BLaER1 (cell line): ENCODE data around the gene LRRC18.

ENCODE experiments used
- H3K27ac ChIP-seq: shearing (Covaris generic); formaldehyde crosslinking; 2 replicates; pipeline ENCODE4 v1.8.1; 2022
- H3K27me3 ChIP-seq: shearing (Covaris generic); formaldehyde crosslinking; 2 replicates; pipeline ENCODE4 v1.8.1; 2022
- H3K36me3 ChIP-seq: shearing (Covaris generic); formaldehyde crosslinking; 2 replicates; pipeline ENCODE4 v1.8.1; 2022
- H3K4me1 ChIP-seq: shearing (Covaris generic); formaldehyde crosslinking; 2 replicates; pipeline ENCODE4 v1.8.1; 2022
- H3K4me2 ChIP-seq: shearing (Covaris generic); formaldehyde crosslinking; 2 replicates; pipeline ENCODE4 v1.8.1; 2022
- H3K4me3 ChIP-seq: shearing (Covaris generic); formaldehyde crosslinking; 2 replicates; pipeline ENCODE4 v1.8.1; 2022
- H3K9ac ChIP-seq: shearing (Covaris generic); formaldehyde crosslinking; 2 replicates; pipeline ENCODE4 v1.8.1; 2022
- H3K9me3 ChIP-seq: shearing (Covaris generic); formaldehyde crosslinking; 2 replicates; pipeline ENCODE4 v1.8.1; 2022
- H4K20me1 ChIP-seq: shearing (Covaris generic); formaldehyde crosslinking; 2 replicates; pipeline ENCODE4 v1.8.1; 2022
- Cebpa-rat ChIP-seq: shearing (Covaris generic); IDR thresholded peaks from 2 replicates; pipeline ENCODE4 v1.8.1; 2022

The LRRC18 gene

GRCh38 chr10:48939790-48940325, at the start of gene LRRC18:
Gene LRRC18, minus strand, starts transcription at chr10:48939840. Its CDS starts 25,685 bp downstream, at chr10:48914155.
- no peak within 1 kb of the TSS for H3K4me2 ChIP-seq
- H3K27ac ChIP-seq, result no peak within 1 kb of the TSS
- H3K27me3 ChIP-seq, result no peaks in the 10 kb centered on the region
- no peaks in the 10 kb centered on the region for H3K36me3 ChIP-seq
- H3K4me1 ChIP-seq, result no peaks in the 10 kb centered on the region
- no peak for TF ChIP-seq Cebpa-rat
- H3K9ac ChIP-seq, result no peak within 1 kb of the TSS
- no peak within 1 kb of the TSS for H3K4me3 ChIP-seq
- no peaks in the 10 kb centered on the region for H3K9me3 ChIP-seq
- no peaks in the 10 kb centered on the region for H4K20me1 ChIP-seq

DNA sequence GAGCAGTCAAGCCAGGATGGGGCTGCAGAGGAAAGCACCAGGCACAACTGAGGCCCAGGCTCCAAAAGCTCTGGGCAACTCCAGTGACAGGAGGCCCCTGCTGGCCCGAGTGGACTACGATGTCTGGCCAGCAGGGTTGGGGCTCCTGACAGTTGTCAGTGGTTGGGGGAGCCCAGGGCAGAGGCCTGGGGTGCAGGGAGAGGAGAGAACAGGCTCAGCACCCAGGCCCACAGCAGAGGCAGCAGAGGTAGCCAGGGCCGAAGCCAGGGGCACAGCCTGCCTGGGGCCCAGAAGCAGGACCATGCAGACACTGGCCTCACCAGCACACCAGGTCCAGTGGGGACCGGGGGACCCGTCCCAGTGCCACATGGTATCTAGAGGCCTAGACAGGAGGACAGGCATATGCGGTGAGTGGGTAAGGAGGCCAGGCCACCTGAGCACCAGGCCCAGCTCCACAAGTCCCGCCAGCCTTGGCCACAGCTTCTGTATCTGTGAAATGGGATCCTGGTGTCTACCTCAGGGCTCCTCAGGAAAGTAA, 46.0 kb upstream of the LRRC18 start:
- Histone ChIP-seq H4K20me1 (no peaks in the 10 kb centered on the region), H3K36me3 (no peaks in the 10 kb centered on the region), H3K27me3 (no peaks in the 10 kb centered on the region), H3K9ac (no peak overlapping the region), H3K9me3 (no peaks in the 10 kb centered on the region), H3K4me1 (0 out of 2 replicates have a peak, but pooled peaks cover 6% of the 10 kb centered on the region), H3K27ac (no peak overlapping the region), H3K4me2 (no peak overlapping the region), H3K4me3 (no peak overlapping the region)
- no peak for TF ChIP-seq Cebpa-rat

GRCh38 chr10:48983648-48984351, 44.2 kb upstream of the LRRC18 start:
- Histone ChIP-seq H3K9me3 (no peaks in the 10 kb centered on the region), H3K9ac (no peak overlapping the region), H3K4me3 (no peak overlapping the region), H3K4me2 (no peak overlapping the region), H3K4me1 (0 out of 2 replicates have a peak, but pooled peaks cover 6% of the 10 kb centered on the region), H3K36me3 (no peaks in the 10 kb centered on the region), H3K27ac (no peak overlapping the region), H3K27me3 (no peaks in the 10 kb centered on the region), H4K20me1 (no peaks in the 10 kb centered on the region)
- TF ChIP-seq Cebpa-rat, result no peak

GRCh38 chr10:48982584-48982983, 42.9 kb upstream of the LRRC18 start:
- no peak overlapping the region for H3K9ac ChIP-seq
- no peak for TF ChIP-seq Cebpa-rat
- no peak overlapping the region for H3K27ac ChIP-seq
- 0 out of 2 replicates have a peak, but pooled peaks cover 6% of the 10 kb centered on the region for H3K4me1 ChIP-seq
- no peaks in the 10 kb centered on the region for H3K9me3 ChIP-seq
- no peak overlapping the region for H3K4me3 ChIP-seq
- H3K27me3 ChIP-seq, result no peaks in the 10 kb centered on the region
- H4K20me1 ChIP-seq, result no peaks in the 10 kb centered on the region
- H3K36me3 ChIP-seq, result no peaks in the 10 kb centered on the region
- H3K4me2 ChIP-seq, result no peak overlapping the region

GRCh38 chr10:48981310-48981907, 41.8 kb upstream of the LRRC18 start:
- no peak overlapping the region for H3K9ac ChIP-seq
- no peaks in the 10 kb centered on the region for H3K27me3 ChIP-seq
- no peaks in the 10 kb centered on the region for H4K20me1 ChIP-seq
- H3K4me1 ChIP-seq, result 0 out of 2 replicates have a peak, but pooled peaks cover 6% of the 10 kb centered on the region
- no peaks in the 10 kb centered on the region for H3K9me3 ChIP-seq
- H3K4me3 ChIP-seq, result no peak overlapping the region
- no peak overlapping the region for H3K4me2 ChIP-seq
- H3K36me3 ChIP-seq, result no peaks in the 10 kb centered on the region
- H3K27ac ChIP-seq, result no peak overlapping the region
- no peak for TF ChIP-seq Cebpa-rat

DNA sequence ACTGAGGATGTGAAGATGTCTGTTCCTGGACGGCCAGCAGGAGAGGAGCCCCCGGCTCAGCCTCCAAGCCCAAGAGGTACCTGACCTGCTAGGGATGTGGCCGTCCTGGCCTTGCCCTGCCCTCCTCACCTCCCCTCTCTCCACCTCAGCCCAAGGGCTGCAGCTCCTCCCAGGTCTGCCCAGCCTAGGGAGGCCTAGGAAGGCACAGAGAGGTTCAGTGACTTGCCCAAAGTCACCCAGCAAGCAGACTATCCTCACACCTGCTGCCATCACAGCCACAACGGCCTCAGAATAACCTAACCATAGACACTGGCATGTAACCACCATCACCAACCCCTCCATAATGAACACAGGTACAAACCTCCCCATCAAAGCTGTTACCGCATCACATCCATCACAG, 38.7 kb upstream of the LRRC18 start:
- Histone ChIP-seq H4K20me1 (no peaks in the 10 kb centered on the region), H3K9me3 (no peaks in the 10 kb centered on the region), H3K4me1 (0 out of 2 replicates have a peak, but pooled peaks cover 6% of the 10 kb centered on the region), H3K27ac (no peak overlapping the region), H3K36me3 (peaks cover 3% of the 10 kb centered on the region; the same call in 1 of the 2 replicates), H3K4me3 (no peak overlapping the region), H3K4me2 (no peak overlapping the region), H3K27me3 (no peaks in the 10 kb centered on the region), H3K9ac (no peak overlapping the region)
- no peak for TF ChIP-seq Cebpa-rat

GRCh38 chr10:48976196-48976595, 36.6 kb upstream of the LRRC18 start:
- Histone ChIP-seq H3K36me3 (peaks cover 8% of the 10 kb centered on the region; the same call in 1 of the 2 replicates), H3K27ac (no peak overlapping the region), H3K4me3 (no peak overlapping the region), H3K9me3 (peaks cover 6% of the 10 kb centered on the region; the same call in 1 of the 2 replicates), H3K9ac (no peak overlapping the region), H3K4me1 (no peaks in the 10 kb centered on the region), H3K27me3 (no peaks in the 10 kb centered on the region), H4K20me1 (no peaks in the 10 kb centered on the region), H3K4me2 (no peak overlapping the region)
- no peak for TF ChIP-seq Cebpa-rat

GRCh38 chr10:48974510-48975156, 35.0 kb upstream of the LRRC18 start:
- Histone ChIP-seq H3K36me3 (peaks cover 14% of the 10 kb centered on the region; the same call in 1 of the 2 replicates), H3K4me2 (no peak overlapping the region), H3K9ac (no peak overlapping the region), H4K20me1 (no peaks in the 10 kb centered on the region), H3K4me1 (no peaks in the 10 kb centered on the region), H3K27ac (no peak overlapping the region), H3K9me3 (peaks cover 6% of the 10 kb centered on the region; the same call in 1 of the 2 replicates), H3K4me3 (no peak overlapping the region), H3K27me3 (no peaks in the 10 kb centered on the region)
- TF ChIP-seq Cebpa-rat, result no peak

GRCh38 chr10:48973065-48973464, 33.4 kb upstream of the LRRC18 start:
- H3K9ac ChIP-seq, result no peak overlapping the region
- no peaks in the 10 kb centered on the region for H3K4me1 ChIP-seq
- H3K36me3 ChIP-seq, result peaks cover 14% of the 10 kb centered on the region; the same call in 1 of the 2 replicates
- H3K27ac ChIP-seq, result no peak overlapping the region
- H3K4me2 ChIP-seq, result no peak overlapping the region
- H3K9me3 ChIP-seq, result peaks cover 6% of the 10 kb centered on the region; the same call in 1 of the 2 replicates
- no peak overlapping the region for H3K4me3 ChIP-seq
- no peak for TF ChIP-seq Cebpa-rat
- H4K20me1 ChIP-seq, result no peaks in the 10 kb centered on the region
- H3K27me3 ChIP-seq, result no peaks in the 10 kb centered on the region
